Breast epithelium (tissue), 4 donors: ENCODE results near the gene POLD1. TPM values are rescaled to one million over a fixed set of nuclear protein-coding genes. Genes with fewer than 3 reads are reported as not detected.

Experiments used
- DNase-seq, 2 donors: peaks; one replicate each; pipeline ENCODE4 v3.0.0-alpha.2; 2019; ENCODE audit warnings: low spot score in 2 of 2
- H3K27ac ChIP-seq, 2 donors: fragments of 200-600 bp; sonication (generic) in 1 of 2; one replicate each; pipeline ENCODE4 v1.5.1; 2016 to 2019; ENCODE audit warnings: mild to moderate bottlenecking in 1 of 2
- H3K27me3 ChIP-seq, 2 donors: fragments of 200-600 bp; sonication (generic) in 1 of 2; one replicate each; pipeline versions ENCODE4 v1.5.1 to v1.6.0; 2017 to 2019; ENCODE audit warnings: control low read depth in 1 of 2, mild to moderate bottlenecking in 1 of 2
- H3K36me3 ChIP-seq: fragments of 200-600 bp; one replicate; pipeline ENCODE4 v1.5.1; 2019
- H3K4me1 ChIP-seq, 2 donors: fragments of 200-600 bp; sonication (generic); one replicate each; pipeline ENCODE4 v1.5.1; 2016 to 2019; ENCODE audit warnings: control low read depth in 1 of 2
- H3K4me3 ChIP-seq, 3 donors: fragments of 200-600 bp; sonication (generic); 1 replicate in 2 of 3; 2 replicates in 1 of 3; pipeline ENCODE4 v1.5.1; 2016 to 2019; ENCODE audit warnings: mild to moderate bottlenecking in 3 of 3, moderate library complexity in 2 of 3
- H3K9me3 ChIP-seq, 2 donors: fragments of 200-600 bp; sonication (generic) in 1 of 2; one replicate each; pipeline ENCODE4 v1.5.1; 2016 to 2019; ENCODE audit warnings: control low read depth in 1 of 2
- POLR2A ChIP-seq: fragments of 450-650 bp; IDR thresholded peaks from one replicate; pipeline ENCODE4 v1.6.1; 2016; ENCODE audit warnings: antibody characterized with exemption, mild to moderate bottlenecking, moderate library complexity
- POLR2AphosphoS5 ChIP-seq, 3 donors: sonication (generic); formaldehyde crosslinking; IDR thresholded peaks; one replicate each; pipeline ENCODE4 v1.6.1; 2017; ENCODE audit warnings: antibody characterized with exemption in 3 of 3
- intact Hi-C: fragments of 100-400 bp; cut with DNase I; formaldehyde crosslinking; loops from one replicate; pipeline ENCODE4 v1.15.1; 2023; ENCODE audit warnings: low total_unique reads
- total RNA-seq, 3 donors: library from RNA; depleted of rRNA; stranded (reverse); fragments of >200 nt; gene quantifications; one replicate each; pipeline ENCODE4 v1.1.0, GENCODE V29; 2016
- TF ChIP-seq, protein P1 (sequence below), 3 donors: fragments of 450-650 bp; IDR thresholded peaks; one replicate each; pipeline ENCODE4 v1.5.1; 2016 to 2017; ENCODE audit warnings: antibody characterized with exemption in 3 of 3, mild to moderate bottlenecking in 3 of 3, moderate library complexity in 3 of 3

Gene POLD1
- total RNA-seq, 3 donors from 2014 or later: 13.8 to 17.3 (median 16.0) TPM

DNA sequence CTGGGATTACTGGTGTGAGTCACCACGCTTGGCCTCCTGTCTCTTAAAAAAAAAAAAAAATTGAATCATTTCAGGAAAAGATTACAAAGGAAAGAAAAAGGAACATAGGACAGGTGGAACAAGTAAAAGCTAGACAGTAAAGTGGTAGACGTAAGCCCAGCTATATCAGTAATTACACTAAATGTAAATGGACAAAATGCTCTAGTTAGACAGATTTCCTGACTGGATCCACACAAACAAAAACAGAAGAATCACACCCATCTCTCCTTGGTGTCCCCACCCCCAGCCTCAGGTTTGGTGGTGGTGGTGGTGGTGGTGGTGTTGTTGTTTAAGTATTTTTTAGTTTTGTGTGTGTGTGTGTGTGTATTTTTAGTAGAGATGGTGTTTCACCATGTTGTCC lies 28.3 kb downstream of the POLD1 start:
- no peak overlapping the region for H3K27ac ChIP-seq
- H3K36me3 ChIP-seq: peaks cover 8% of the 10 kb centered on the region
- no peaks in the 10 kb centered on the region for H3K9me3 ChIP-seq
- no peak for DNase-seq
- H3K4me3 ChIP-seq: no peak overlapping the region
- TF ChIP-seq, protein P1, sequence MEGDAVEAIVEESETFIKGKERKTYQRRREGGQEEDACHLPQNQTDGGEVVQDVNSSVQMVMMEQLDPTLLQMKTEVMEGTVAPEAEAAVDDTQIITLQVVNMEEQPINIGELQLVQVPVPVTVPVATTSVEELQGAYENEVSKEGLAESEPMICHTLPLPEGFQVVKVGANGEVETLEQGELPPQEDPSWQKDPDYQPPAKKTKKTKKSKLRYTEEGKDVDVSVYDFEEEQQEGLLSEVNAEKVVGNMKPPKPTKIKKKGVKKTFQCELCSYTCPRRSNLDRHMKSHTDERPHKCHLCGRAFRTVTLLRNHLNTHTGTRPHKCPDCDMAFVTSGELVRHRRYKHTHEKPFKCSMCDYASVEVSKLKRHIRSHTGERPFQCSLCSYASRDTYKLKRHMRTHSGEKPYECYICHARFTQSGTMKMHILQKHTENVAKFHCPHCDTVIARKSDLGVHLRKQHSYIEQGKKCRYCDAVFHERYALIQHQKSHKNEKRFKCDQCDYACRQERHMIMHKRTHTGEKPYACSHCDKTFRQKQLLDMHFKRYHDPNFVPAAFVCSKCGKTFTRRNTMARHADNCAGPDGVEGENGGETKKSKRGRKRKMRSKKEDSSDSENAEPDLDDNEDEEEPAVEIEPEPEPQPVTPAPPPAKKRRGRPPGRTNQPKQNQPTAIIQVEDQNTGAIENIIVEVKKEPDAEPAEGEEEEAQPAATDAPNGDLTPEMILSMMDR (IDR thresholded peaks at IDR 0.05): no peak
- TF ChIP-seq POLR2A: no peak
- TF ChIP-seq POLR2AphosphoS5 (IDR thresholded peaks at IDR 0.05): no peak
- intact Hi-C loops: no loop called here
- no peaks in the 10 kb centered on the region for H3K4me1 ChIP-seq
- H3K27me3 ChIP-seq: peaks cover 0 to 9% of the 10 kb centered on the region in 2 donors

DNA sequence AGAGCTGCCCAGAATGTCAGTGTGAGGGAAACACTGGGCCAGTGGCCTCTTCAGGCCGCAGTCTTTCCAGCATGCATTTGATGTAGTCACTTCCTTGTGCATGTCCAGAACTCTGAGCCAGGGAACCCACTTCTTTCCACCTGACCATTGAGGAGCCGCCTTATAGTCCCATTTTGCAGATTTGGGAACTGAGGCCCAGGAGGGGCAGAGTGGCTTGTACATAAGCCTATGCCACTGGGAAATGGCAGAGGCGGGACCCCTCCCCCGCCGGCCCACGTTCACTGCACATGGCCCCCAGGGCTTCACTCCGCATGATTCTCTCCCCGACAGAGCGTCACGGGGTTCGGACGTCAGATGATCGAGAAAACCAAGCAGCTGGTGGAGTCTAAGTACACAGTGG lies 28.9 kb downstream of the POLD1 start:
- no peaks in the 10 kb centered on the region for H3K9me3 ChIP-seq
- peaks cover 0 to 16% of the 10 kb centered on the region in 2 donors for H3K27me3 ChIP-seq
- DNase-seq: no peak
- no peak overlapping the region for H3K4me3 ChIP-seq
- H3K36me3 ChIP-seq: peaks cover 8% of the 10 kb centered on the region
- TF ChIP-seq POLR2AphosphoS5 (IDR thresholded peaks at IDR 0.05): no peak
- TF ChIP-seq, protein P1 (IDR thresholded peaks at IDR 0.05): no peak
- no peak for TF ChIP-seq POLR2A
- intact Hi-C loops: no loop called here
- no peaks in the 10 kb centered on the region for H3K4me1 ChIP-seq
- no peak overlapping the region for H3K27ac ChIP-seq

DNA sequence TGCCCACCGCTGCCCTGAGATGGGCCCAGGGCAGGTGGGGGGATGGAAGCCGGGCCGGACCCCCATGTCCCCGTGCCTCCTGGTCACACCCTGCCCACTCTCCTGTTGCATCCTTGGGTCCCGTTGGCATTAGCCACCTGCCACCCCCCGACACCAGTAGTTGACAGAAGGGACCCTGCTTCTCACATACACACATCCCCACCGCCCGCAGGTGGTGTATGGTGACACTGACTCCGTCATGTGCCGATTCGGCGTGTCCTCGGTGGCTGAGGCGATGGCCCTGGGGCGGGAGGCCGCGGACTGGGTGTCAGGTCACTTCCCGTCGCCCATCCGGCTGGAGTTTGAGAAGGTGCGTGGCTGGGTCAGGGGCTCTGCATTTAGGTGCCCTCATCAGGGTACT lies 29.4 kb downstream of the POLD1 start:
- intact Hi-C loops: no loop called here
- no peaks in the 10 kb centered on the region for H3K9me3 ChIP-seq
- peaks cover 8% of the 10 kb centered on the region for H3K36me3 ChIP-seq
- no peak overlapping the region for H3K27ac ChIP-seq
- TF ChIP-seq POLR2A (no peak), POLR2AphosphoS5 (IDR thresholded peaks at IDR 0.05) (no peak)
- TF ChIP-seq, protein P1 (IDR thresholded peaks at IDR 0.05): no peak
- peaks cover 2 to 20% of the 10 kb centered on the region in 2 donors for H3K27me3 ChIP-seq
- no peak for DNase-seq
- H3K4me3 ChIP-seq: no peak overlapping the region
- no peaks in the 10 kb centered on the region for H3K4me1 ChIP-seq

- no peak for TF ChIP-seq POLR2A
- TF ChIP-seq, protein P1 (IDR thresholded peaks at IDR 0.05): peak; percentile 57 to 61 (median 60)
- intact Hi-C loops: no loop called here
- Histone ChIP-seq H3K27ac (no peak overlapping the region), H3K4me3 (no peak overlapping the region), H3K27me3 (peaks cover 5 to 34% of the 10 kb centered on the region in 2 donors), H3K9me3 (no peaks in the 10 kb centered on the region), H3K4me1 (no peaks in the 10 kb centered on the region), H3K36me3 (no peaks in the 10 kb centered on the region)
- DNase-seq: peak in 1 of 2 donors; percentile 27
Measured at GRCh38 chr19:50414864-50415660, 30.9 kb downstream of the POLD1 start.

DNA sequence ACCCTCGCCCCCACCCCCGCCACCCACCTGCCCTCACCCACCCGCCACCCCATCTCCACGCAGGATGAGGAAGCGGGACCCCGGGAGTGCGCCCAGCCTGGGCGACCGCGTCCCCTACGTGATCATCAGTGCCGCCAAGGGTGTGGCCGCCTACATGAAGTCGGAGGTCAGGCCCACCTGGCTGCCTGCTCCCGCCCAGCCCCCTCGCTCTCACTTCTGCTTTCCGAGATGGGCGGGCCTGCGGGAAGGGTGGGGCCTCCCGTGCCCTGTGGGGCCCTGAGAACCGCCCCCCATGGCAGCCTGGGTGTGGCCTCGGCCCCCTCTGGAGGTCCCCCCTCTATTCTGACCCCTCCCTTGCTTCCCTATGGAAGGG lies 31.5 kb downstream of the POLD1 start:
- TF ChIP-seq POLR2AphosphoS5 (IDR thresholded peaks at IDR 0.05): no peak
- TF ChIP-seq, protein P1 (IDR thresholded peaks at IDR 0.05): no peak
- TF ChIP-seq POLR2A: no peak
- Histone ChIP-seq H3K9me3 (no peaks in the 10 kb centered on the region), H3K27me3 (peaks cover 5 to 39% of the 10 kb centered on the region in 2 donors), H3K27ac (no peak overlapping the region), H3K4me1 (no peaks in the 10 kb centered on the region), H3K4me3 (no peak overlapping the region), H3K36me3 (no peaks in the 10 kb centered on the region)
- DNase-seq: no peak
- intact Hi-C loops: loop anchor here (2.0 kb wide), 1 partner anchor 23 kb away; no protein-coding TSS in a partner anchor
